NT2/D1 (cell line): ENCODE measurements around the gene NUCB2.

Experiments used
- SUZ12 ChIP-seq: IDR thresholded peaks from 2 replicates; pipeline ENCODE4 v1.6.1; 2011; ENCODE audit not compliant: insufficient read length, insufficient read depth; ENCODE audit errors: extremely low read depth
- YY1 ChIP-seq: IDR thresholded peaks from 2 replicates; pipeline ENCODE4 v1.6.1; 2011; ENCODE audit not compliant: insufficient read length, insufficient read depth

DNA sequence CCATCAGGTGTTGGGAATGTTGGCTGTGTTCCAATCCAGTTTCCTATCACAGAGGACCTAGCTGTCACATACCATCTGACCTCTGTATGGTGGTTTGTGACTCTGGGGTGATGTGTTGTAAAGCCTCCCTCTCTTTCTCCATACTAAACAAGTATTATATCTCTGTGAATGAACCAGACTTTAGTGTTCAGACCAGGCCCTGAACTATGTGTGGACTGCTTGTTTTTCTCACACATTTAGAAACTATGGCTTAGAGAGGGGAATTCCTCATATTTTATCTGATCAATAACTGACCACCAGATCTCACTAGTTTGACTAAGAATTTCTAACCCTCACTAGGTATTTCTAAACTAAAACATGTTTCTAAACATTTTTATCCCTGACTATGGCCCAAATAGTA is 92.6 kb downstream of the NUCB2 start:
- no peak for TF ChIP-seq YY1
- TF ChIP-seq SUZ12, result no peak
